Esophagus mucosa (tissue), 1 donor: ENCODE measurements around the gene DENND4A. TPM values are rescaled to one million over a fixed set of nuclear protein-coding genes. Genes with fewer than 3 reads are reported as not detected.
"Not testable (repeated sequence)": the region's sequence is repeated elsewhere in the genome, so short reads cannot be mapped to it uniquely, and the experiment has no call there.

Source experiments
- ATAC-seq: fragments of 200-7000 bp; cut with Tn5 transposase; one replicate; pipeline ENCODE4 v1.9.1; 2020
- total RNA-seq: library from RNA; stranded (reverse); gene quantifications from one replicate; pipeline ENCODE4 v1.2.4, GENCODE V29; 2023
- donor health status: DM: yes; HTN: yes; CAD: no.

Gene DENND4A
- total RNA-seq, 1 donor from 2014 or later: 10.9 TPM

- no peak for ATAC-seq
These were observed 39.9 kb downstream of the DENND4A start for GRCh38 chr15:65752151-65752700.

DNA sequence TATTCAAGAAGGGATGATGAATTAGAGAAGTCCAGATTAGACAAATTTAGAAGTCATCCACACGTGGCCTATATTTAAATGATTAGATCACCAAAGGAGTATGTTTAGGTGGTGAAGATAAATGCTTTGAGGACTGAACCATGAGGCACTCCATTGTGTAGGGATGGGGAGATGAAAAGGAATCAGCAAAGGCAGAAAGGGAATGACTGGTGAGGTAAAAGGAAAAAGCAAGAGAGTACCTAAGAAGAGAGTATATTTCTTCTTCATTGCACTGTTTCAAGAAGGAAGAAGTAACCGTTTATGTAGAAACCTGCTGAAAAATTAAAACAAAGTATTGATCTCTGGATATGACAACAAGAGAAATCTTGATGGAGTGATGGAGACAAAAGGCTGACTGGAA lies 40.7 kb downstream of the DENND4A start:
- no peak for ATAC-seq

GRCh38 chr15:65747265-65747664 lies 44.8 kb downstream of the DENND4A start:
- ATAC-seq: no peak

- no peak for ATAC-seq
These were observed 48.3 kb downstream of the DENND4A start for GRCh38 chr15:65743637-65744252.

DNA sequence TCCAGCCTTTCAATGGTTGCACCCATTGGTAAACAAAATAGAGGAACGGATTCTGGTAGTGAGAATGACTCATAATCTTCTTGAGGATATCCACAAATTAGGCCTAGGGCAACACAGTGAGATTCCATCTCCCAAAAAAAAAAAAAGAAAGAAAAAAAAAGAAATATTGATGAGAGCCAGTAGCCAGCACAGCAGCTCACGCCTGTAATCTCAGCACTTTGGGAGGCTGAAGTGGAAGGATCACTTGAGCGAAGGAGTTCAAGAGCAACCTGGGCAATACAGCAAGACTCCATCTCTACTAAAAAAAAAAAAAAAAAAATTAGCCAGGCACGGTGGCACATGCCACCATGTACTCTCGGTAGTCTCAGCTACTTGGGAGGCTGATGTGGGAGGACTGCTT lies 51.9 kb downstream of the DENND4A start:
- no peak for ATAC-seq

DNA sequence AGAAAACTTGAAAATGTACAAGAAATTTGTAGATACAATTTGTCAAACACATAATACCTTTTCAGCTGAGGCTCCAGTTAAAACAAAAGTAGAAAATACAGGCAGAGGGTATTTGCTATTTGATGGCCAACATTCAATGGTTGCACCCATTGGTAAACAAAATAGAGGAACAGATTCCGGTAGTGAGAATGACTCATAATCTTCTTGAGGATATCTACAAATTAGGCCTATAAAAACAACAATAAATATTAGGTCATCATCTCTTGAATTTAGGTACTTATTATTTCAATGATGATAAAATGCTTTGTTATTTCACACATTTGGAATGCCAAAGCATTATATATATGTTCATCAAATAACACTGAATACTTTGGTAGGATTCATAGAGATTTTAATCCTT lies 53.4 kb downstream of the DENND4A start:
- no peak for ATAC-seq

DNA sequence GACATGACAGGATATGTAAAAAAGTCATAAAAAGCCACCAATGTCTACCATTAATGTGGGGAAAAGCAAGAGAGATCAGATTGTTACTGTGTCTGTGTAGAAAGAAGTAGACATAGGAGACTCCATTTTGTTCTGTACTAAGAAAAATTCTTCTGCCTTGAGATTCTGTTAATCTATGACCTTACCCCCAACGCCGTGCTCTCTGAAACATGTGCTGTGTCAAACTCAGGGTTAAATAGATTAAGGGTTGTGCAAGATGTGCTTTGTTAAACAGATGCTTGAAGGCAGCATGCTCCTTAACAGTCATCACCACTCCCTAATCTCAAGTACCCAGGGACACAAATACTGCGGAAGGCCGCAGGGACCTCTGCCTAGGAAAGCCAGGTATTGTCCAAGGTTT lies 58.5 kb downstream of the DENND4A start:
- not testable (repeated sequence) for ATAC-seq

- ATAC-seq: peak; percentile 55
These were observed 59.4 kb downstream of the DENND4A start for GRCh38 chr15:65732698-65733097.

DNA sequence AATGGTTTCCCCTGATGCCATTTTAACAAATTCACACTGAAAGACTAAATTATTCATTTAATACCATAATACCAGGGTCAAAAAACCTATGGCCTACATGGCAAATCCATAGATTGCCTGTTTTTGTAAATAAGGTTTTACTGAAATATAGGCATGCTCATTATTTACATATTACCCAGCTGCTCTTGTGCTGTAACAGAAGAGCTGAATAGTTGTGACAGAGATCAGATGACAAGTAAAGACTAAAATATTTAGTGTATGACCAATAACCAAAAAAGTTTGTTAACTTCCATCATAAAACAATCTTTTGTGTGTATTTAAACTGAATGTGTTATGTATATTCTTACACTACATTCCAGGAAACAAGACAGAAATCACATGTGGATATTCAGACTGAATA lies 60.2 kb downstream of the DENND4A start:
- no peak for ATAC-seq

GRCh38 chr15:65730549-65731172 lies 61.4 kb downstream of the DENND4A start:
- ATAC-seq: no peak

DNA sequence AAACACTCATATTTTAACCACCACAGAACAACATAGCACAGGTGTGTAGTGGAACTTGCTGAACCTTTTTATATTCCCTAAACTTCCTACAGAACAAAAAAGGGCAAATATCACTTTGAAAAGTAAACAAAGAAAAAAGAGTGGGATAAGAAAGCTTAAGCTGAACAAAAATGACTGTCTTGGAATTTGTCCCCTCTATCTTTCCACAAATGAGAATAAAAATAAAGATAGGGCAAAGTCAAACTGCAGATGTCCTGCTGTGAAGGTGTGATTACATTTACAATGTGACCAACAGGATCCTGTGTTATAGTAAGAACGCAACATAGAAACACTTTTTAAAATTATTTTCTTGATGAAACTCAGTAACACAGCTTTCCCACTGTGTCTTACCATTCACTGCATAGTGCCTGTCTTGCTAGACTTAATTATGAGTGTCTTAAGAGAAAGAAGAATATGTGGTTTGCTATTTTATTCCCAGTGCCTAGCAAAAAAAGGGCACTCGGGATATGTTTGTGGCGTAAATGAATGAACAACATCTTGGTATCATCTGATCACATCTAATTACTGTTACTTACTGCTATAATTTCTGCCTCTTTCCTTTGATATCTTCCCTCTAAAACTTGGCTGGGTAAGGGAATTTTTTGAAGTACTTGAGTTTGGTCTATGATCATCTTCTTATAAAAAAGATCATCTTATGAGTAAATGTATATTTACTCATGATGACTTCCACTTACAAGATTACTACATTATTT lies 67.5 kb downstream of the DENND4A start:
- ATAC-seq: no peak

DNA sequence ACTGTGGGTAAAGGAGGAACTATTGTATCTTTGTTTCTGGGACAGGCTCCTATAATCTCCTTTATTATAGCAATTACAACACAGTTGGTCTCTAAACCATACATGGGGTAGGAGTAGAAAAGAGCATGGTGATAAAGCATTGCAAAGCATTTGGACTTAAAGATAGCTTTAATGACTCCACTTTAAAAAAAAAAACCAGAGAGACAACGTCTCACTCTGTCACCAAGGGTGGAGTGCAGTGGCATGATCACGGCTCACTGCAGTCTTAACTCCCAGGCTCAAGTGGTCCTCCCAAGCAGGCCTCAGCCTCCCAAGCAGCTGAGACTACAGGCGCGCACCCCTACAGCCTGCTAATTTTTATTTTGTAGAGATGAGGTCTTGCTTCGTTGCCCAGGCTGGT lies 68.2 kb downstream of the DENND4A start:
- ATAC-seq: no peak

DNA sequence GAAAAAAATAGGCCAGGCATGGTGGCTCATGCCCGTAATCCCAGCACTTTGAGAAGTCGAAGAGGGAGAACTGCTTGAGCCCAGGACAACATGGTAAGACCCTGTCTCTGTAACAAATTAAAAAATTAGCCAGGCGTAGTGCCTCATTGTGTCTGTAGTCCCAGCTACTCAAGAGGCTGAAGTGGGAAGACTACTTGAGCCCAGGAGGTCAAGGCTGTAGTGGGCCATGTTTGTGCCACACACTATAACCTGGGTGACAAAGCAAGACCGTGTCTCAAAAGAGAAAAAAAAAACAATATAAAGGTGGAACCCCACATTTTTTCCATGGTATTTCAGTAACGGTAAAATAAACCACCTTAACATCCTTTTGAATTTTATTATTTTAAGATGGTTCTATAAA lies 69.9 kb downstream of the DENND4A start:
- no peak for ATAC-seq

- no peak for ATAC-seq
These were observed 79.7 kb downstream of the DENND4A start for GRCh38 chr15:65712415-65712814.

DNA sequence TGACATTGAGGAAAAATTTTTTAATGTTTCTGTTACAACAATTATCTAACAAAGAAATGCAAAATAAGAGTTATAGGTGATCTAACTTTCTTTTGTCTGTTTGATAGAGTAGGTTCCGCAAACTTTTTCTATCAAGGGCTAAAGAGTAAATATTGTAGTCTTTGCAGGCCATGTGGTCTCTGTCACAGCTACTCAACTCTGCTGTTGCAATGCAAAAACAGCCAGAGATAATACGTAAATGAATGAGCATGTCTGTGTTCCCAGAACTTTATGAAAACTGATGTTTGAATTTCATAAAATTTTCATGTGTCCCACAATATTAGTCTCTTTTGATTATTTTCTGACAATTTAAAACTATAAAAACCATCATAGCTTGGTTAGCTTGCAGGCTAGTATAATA lies 97.0 kb downstream of the DENND4A start:
- no peak for ATAC-seq

DNA sequence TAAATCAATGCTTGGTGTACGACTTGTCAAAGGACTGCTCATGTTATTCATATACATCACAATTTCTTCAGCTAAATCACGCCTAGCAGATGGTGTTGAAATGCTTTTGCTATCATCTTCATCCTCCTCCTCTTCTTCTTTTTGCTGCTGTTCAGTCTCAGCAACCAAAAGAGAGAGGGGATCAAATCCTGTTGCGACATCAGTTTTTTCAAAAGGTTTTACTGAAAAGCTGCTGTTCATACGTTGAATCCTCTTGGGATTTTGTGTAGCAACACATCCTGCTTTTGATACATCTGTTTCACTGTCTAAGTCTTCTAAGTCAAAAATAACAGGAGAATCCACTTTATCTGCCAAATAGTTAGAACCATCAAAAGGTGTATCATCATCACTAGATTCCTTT lies 101.3 kb downstream of the DENND4A start:
- no peak for ATAC-seq

DNA sequence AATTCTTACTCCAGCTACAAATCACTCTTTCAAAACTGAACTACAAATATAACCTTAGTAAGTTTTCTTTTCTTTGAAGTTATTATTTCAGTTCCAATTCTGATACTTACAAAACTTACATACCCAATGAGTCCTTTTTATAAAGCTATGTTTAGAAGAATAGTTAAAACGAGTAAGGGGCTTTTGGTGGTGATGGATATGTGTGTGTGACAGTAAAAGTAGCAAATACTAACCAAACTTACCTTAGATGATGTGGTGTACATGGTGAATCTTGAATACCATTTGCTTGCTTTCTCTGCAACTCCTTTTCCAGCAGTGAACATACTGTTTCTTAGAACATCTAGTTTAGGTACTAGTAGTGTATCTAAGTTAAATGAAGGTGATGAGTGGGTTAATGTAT lies 101.9 kb downstream of the DENND4A start:
- no peak for ATAC-seq

DNA sequence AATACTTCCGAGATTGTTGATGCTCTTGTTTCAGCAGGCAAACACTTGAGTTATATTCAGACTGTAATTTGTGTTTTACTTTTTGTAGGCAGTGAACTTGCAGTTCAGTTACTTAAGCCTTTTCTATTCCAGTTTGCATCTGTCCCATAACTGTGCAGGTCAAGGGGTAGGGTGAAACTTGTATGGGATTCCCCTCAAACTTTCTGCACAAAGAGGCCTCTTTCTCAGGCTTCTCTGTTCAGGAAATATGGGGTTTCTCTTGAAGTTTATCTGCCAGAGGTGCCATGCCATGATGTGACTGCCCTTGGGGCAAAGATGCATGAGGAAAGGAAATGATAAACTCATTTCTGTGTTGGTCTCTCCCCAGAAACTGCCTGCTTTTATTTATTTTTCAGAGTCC lies 103.6 kb downstream of the DENND4A start:
- no peak for ATAC-seq

- ATAC-seq: no peak
These were observed 109.6 kb downstream of the DENND4A start for GRCh38 chr15:65682404-65682911.

GRCh38 chr15:65680544-65680943 lies 111.5 kb downstream of the DENND4A start:
- ATAC-seq: no peak

GRCh38 chr15:65676123-65676522 lies 116.0 kb downstream of the DENND4A start:
- ATAC-seq: no peak

DNA sequence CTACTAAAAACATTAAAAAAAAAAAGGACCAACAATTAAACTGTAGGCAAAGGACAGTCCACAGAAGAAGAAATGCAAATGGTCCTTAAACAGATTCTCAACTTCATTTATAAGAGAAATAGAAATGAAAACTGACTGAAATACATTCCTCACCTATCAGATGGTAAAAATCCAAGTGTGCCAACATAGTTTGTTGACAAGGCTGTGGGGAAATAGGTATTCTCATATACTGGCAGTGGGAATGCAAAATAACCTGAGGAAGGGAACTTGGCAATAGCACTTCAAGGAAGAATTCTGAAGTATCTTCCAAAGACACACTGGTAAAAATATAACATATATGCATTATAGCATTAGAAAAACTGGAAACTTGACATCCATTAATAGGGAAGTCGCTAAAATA lies 116.5 kb downstream of the DENND4A start:
- no peak for ATAC-seq

GRCh38 chr15:65666257-65666656 lies 125.8 kb downstream of the DENND4A start:
- ATAC-seq: no peak

GRCh38 chr15:65663521-65663920 lies 128.6 kb downstream of the DENND4A start:
- ATAC-seq: no peak
